RPMI8226 (cell line): ENCODE results near the gene ASPHD1.
"Not testable (repeated sequence)": the region's sequence is repeated elsewhere in the genome, so short reads cannot be mapped to it uniquely, and the experiment has no call there.

Source experiments
- DNase-seq: peaks from one replicate; pipeline ENCODE4 v3.0.0-alpha.2; 2015

The ASPHD1 gene

DNA sequence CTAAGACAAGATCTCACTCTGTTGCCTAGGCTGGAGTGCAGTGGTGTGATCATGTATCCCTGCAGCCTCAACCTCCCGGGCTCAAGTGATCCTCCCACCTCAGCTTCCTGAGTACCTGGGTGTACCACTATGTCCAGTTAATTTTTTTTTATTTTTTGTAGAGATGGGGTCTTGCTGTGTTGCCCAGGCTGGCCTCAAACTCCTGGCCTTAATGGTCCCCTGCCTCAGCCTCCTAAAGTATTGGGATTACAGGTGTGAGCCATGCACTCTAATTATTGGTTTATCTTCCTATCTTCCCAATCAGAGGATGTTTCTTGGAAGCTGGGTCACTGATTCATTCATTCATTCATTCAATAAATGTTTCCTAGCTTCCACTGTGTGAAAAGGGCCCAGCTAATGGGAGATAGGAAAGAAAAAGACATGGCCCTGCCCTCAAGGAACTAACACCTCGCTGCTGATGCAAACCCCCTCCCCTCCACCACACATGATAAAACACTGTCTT lies 8.5 kb downstream of the ASPHD1 start:
- no peak for DNase-seq

- DNase-seq, result no peak
Measured at GRCh38 chr16:29909391-29909790, 9.1 kb downstream of the ASPHD1 start.

DNA sequence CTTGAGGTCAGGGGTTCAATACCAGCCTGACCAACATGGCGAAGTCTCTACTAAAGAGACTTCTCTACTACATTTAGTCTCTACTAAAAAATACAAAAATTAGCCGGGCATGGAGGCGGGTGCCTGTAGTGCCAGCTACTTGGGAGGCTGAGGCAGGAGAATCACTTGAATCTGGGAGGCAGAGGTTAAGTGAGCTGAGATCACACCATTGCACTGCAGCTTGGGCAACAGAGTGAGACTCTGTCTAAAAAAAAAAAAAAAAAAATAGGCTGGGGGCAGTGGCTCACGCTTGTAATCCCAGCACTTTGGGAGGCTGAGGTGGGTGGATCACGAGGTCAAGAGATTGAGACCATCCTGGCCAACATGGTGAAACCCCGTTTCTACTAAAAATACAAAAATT lies 9.6 kb downstream of the ASPHD1 start:
- DNase-seq, result not testable (repeated sequence)

DNA sequence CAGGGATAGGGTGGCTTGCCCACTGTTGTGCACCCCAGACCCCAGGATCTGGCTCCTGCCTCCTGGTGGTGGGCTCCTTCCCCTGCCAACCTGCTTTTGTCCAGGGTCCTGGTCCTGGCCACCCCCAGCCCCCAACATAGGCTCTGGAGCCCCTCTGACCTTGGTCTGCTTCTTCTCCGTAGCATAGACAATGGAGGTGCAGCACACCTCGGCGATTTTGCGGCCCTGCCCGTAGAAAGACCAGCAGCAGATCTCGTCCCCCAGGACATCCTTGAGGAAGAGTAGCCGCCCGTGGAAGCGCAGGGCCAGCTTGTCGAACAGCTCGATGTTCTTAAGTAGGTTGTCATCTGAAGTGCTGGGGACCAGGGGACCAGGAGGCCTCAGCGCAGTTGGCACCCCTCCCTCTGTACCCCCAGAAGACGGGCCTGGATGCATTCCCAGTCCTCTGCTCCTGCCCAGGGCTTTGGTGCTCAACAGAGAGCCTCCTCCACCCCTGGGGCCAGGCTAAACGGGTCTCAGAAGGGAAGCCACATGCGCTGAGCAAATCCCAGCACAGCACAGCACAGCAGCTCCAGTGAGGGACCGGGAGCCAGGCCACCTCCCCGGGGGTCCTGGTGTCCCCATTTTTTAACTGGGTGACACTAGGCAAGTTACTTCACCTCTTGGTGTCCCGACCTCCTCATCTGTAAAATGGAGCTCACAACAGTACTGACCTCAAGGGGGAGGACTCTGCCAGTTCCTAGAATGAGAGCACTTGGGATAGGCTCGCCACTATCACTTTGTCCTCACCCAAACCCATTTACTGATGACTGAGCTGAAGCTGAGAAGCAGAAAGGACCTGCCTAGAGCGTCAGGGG lies 10.8 kb downstream of the ASPHD1 start:
- no peak for DNase-seq

DNA sequence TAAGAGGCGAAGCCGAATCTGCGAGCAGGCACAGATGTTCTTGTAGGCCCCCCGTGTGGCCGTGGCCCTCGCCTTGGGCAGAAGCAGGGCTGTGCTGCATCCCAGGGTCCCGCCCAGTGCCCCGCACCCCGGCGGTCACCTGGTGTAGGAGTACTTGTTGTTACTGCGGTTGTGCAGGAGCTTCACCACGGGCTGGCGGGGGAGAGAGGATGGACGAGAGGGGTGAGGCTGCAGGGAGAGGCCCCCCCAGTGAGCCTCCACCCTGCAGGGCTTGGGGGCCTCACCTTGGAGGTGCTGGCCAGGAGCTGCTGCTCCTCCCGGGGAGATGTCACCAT lies 11.4 kb downstream of the ASPHD1 start:
- DNase-seq, result no peak

- no peak for DNase-seq
Measured at GRCh38 chr16:29912087-29912486, 11.8 kb downstream of the ASPHD1 start.

DNA sequence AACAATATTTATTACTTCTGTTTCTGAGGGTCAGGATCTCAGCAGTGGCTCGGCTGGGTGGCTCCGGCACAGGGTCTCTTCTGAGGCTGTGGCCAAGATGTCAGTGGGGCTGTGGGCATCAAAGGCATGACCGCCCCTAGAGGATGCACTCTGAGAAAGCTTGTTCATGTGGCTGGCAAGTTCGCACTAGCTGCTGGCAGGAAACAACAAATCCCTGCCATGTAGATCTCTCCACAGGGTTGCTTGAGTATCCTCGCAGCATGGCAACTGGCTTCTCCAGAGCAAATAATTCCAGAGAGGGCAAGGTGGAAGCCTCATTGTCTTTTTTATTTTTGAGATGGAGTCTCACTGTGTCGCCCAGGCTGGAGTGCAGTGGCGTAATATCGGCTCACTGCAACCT lies 13.2 kb downstream of the ASPHD1 start:
- no peak for DNase-seq

DNA sequence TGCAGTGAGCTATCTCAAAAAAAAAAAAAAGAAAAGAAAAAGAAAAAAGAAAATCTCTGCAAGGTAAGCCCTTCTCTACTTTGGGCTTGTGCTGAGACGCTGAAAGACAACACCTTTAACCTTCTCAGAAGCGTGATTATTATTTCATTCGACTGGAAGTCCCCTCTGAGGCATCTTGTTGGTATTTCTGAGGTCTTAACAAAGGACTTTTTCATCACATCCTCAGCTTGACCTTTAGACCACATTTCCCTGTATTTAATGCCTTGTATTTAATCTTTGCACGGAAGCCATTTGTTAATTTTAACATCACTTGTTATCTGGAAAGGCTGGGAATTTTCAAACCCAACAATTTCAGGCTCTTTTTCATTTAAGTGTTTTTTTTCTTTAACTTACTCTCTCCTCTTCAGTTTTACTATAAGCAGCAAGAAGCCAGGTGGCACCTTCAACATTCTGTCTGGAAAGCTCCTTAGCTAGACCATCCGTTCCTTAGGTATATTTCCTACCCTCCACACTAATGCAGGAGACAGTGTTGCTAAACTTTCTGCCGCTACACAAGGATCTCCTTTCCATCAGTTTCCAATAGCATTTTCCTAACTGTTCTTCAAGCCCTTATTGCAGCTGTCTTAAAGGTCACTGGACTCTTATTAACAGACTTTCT lies 15.4 kb downstream of the ASPHD1 start:
- no peak for DNase-seq

- DNase-seq, result no peak
Measured at GRCh38 chr16:29916979-29917378, 16.7 kb downstream of the ASPHD1 start.

DNA sequence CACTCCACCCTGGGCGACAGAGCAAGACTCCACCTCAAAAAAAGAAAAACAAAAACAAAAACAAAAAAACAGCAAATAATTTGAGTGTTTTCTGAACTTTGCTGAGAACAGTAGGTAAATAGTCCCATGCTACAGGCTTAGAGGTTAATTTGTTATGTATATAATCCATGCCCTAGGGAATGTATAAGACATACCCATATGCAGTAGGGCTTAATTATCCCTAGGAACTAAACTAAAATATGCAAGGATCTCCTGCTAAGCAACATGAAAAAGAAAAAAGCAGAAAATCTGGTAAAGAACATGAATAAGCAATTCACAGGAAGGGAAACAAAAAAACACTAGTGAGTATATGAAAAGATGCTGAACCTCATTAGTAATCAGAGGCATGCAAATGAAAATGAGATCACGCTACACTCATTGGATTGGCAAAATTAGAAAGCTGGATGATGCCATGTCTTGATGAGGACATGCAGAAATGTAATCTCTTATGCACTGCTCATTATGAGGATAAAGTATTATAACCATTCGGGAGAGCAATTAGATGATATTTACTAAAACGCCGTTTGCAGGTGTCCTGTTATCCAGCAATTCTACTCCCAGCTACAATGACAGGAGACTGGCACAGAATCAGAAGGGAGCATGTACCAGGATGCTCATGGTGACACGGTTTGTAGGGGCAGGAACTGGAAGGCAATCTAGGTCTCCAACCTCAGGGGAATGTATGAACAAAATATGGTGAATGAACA lies 20.2 kb downstream of the ASPHD1 start:
- DNase-seq, result no peak

DNA sequence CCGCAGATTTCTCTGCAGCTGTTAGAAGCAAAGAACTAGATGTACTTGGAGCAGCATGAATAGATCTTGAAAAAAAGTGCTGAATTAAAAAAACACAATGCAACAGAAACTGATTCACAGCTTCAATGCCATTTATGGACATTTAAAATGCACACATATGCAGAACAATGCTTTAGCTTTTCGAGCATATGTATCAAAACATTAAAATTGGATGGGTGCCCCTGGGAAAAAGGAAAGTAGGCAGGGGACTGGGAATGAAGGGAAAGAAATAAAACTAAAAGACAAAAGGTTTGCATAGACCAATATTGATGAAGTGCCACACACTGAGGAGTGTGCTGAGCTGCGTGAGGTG lies 20.7 kb downstream of the ASPHD1 start:
- no peak for DNase-seq

- no peak for DNase-seq
Measured at GRCh38 chr16:29922326-29922725, 22.0 kb downstream of the ASPHD1 start.

DNA sequence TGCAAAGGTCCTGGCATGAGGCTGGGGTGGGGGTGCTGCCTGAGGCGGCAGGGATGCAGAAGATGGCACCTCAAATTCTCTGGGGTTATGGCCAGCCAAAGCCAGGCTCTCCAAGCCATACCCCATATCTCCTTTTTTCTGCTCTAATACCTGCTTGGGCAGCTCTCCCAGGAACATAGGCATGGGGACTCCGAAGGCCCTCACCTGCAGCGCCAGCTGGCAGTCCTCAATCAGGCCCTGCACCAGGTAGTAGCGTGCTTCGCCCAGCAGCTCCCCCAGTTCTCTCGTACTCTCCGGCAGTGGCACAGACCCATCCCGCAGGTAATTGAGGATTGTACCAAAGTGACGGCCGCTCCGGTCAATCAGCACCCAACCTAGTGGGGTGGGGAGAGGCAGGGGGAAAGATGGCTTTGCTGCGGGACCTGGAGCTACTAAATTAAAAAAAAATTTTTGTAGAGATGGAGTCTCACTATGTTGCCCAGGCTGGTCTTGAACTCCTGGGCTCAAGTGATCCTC lies 22.8 kb downstream of the ASPHD1 start:
- DNase-seq, result no peak

GRCh38 chr16:29925105-29925756 lies 24.9 kb downstream of the ASPHD1 start:
- peak; percentile 27 for DNase-seq

DNA sequence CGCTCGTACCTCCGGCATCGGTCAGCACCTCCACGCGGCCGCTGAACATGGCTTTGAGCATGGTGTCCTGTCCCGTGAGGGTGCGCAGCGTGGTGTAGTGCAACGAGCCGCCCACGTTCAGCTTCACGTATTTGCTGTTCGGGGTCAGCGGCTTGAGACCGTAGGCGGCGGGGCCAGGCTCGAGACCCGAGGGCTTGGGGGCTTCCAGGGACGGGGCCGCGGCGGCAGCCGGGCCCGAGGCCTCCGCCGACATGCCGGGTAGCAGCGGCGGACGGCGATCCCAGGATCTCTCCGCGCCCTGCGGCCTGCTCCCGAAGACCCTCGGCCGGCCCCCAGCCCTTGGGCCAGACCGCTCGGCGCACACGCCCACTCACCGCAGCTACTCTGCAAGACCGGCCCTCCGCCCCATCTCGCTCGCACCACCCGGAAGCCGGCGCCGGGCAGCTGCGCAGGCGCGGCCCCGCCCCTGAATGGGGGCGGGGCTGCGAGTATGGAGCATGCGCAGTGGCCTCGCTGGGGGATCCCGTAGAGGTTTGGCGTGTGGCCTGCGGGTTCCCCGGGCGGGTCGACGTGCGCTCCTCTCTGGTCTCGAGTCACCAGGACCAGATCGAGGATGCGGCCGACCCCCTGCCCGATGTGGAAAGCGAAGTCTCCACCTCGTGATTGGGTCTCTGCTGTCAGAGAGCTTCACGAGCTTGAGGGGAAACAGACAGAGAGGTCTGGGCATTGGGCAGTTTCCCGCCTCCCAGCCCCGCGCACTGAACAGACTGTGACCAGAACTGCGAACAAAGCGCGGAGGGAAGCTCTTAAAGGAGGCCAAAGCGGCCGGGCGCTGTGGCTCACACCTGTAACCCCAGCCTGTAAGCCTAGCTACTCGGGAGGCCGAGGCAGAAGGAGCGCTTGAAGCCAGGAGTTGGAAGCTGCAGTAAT lies 25.8 kb downstream of the ASPHD1 start, which contains the start of gene KCTD13:
KCTD13 (minus strand) TSS at position 446 of the 930 bp plus-strand sequence; CDS start at position 253, 193 bp downstream.
- DNase-seq, result peak; percentile 91

DNA sequence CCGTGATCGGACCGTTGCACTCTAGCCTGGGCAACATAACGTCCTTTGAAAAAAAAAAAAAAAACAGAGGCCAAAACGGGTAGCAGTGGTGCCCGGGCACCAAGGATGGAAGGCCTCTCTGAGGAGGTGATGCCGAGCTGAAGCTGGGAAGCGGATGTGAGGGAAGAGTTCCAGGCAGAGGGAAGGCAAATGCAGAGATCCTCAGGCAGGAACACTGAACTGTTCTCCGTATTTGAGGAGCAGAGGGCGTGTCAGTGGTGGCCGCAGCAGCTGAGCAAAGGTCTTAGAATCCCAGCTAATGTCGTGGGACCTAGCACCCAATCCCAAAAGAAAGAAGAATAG lies 26.4 kb downstream of the ASPHD1 start:
- no peak for DNase-seq

- DNase-seq, result no peak
Measured at GRCh38 chr16:29927070-29927905, 27.0 kb downstream of the ASPHD1 start.

GRCh38 chr16:29931750-29932149 lies 31.5 kb downstream of the ASPHD1 start:
- not testable (repeated sequence) for DNase-seq

- no peak for DNase-seq
Measured at GRCh38 chr16:29940656-29941055, 40.4 kb downstream of the ASPHD1 start.

DNA sequence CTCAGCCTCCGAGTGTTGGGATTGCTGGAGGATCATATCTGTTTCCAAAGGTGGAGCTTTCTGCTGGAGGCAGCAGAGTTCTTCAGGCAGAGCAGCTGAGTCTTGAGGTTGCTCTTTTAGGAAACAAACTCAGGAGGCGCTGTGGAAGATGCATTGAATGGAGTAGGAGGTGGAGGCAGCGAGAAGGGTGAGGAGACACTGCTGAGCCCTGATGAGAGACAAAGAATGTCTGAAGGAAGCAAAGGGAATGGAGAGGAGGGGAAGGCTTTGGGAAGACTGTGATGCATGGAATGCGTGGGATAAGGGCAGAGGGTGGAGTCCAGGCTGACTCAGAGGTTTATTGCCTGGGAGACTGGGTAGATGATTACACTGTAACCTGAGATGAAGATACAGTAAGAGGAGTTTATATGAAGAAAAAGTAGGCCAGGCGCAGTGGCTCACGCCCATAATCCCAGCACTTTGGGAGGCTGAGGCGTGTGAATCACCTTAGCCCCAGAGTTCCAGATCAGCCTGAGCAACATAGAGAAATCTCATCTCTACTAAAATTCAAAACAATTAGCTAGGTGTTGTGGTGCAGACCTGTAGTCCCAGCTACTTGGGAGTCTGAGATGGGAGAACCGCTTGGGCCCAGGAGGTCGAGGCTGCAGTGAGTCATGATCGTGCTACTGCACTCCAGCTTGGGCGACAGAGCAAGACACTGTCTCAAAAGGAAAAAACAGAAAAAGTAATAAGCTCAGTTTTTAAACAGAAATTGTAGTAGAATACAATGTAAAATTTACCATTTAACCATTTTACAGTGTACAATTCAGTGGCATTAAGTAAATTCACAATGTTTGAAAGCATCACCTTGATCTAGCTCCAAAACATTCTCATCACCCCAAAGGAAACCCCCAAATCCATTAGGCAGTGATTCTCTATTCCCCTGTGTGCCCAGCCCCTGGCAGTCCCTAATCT lies 43.8 kb downstream of the ASPHD1 start:
- peak; percentile 21 for DNase-seq
